Measurements from ENCODE around the gene MEIS3.

Gene MEIS3

DNA sequence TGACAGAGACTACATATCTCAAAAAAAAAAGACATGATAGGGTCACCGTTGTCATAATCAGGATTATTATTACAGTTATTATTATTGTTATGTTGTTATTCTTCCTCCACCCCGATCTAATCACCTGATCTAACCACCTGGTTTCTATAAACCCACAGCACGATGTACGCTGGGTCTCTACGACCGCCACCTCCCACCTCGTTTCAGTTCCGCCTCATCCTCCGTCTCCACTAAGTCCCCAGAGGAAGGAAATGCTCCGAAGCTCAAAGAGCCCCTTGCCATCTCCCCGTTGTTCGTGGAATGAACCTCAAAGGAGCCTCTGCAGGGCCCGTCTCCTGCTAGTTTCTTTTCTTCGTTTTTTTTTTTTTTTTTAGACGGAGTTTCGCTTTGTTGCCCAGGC is 15.9 kb upstream of the MEIS3 start:
- no peak for DNase-seq

DNA sequence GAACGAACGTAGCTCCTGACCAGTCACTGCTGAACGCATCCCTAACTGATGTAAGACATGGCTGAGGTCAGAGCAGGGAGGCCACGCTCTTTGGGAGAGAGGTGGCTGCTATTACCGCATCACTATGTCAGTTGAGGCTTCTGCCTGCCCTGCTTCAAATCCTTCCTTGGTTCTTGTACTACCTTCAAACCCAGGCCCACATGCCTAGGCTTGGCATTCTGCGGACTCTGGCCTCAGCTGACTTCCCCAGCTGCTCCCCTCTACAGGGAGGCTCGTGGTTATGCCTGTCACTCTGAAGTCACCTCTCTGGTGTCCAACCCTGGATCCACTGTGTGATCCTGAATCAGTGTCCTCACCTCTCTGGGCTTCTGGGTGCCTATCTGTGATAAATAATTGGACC is 14.8 kb upstream of the MEIS3 start:
- DNase-seq = no peak

DNA sequence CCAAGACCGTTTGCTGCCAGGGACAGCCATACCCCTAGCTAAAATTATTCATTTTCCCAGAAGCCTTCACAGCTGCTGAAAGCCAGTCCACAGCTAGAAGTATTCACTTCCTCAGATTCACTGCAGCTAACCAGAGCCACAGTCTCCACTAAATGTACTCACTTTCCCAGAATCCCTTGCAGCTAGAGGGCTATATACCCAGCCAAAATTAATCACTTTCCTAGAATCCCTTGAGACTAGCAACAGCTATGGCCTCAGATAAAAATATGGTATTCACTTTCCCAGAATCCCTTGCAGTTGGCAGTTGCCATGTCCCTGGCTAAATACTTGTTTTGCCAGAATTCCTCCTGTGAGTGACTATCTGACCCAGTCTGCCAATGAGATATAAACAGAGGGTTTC is 13.8 kb upstream of the MEIS3 start:
- DNase-seq = peak; percentile 81

DNA sequence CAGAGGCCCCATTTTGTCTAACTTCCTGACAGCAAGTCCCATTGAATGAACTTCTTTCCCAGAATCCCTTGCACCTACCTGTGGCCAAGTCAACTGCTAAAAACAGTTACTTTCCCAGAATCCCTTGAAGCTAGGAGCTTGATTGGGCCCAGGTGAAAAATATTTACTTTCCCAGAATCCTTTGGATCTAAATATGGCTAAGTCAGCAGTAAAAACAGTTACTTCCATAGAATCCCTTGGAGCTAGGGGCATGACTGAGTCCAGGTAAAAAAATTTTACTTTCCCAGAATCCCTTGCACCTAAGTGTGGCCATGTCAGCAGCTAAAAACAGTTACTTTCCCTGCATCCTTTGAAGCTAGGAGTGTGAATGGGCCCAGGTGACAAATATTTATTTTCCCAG is 13.2 kb upstream of the MEIS3 start:
- no peak for DNase-seq

DNA sequence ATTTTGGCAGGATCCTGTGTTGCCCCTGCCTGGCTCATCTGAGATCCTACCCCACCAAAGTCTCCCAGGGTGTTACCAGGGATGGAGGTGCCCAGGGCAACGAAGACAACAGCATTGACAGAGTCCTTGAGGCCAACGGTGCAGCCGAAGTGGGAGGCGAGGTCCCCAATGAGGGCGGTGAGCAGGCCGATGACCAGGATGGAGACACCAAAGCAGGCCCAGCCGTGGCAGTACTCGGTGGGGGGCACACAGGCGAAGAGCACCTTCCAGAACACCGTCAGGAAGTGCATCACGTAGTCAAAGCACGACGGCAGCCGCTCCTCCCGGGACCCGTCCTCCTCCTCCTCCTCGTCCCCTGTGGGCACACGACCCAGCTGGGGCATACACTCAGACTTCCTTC is 12.8 kb upstream of the MEIS3 start:
- DNase-seq = no peak

DNA sequence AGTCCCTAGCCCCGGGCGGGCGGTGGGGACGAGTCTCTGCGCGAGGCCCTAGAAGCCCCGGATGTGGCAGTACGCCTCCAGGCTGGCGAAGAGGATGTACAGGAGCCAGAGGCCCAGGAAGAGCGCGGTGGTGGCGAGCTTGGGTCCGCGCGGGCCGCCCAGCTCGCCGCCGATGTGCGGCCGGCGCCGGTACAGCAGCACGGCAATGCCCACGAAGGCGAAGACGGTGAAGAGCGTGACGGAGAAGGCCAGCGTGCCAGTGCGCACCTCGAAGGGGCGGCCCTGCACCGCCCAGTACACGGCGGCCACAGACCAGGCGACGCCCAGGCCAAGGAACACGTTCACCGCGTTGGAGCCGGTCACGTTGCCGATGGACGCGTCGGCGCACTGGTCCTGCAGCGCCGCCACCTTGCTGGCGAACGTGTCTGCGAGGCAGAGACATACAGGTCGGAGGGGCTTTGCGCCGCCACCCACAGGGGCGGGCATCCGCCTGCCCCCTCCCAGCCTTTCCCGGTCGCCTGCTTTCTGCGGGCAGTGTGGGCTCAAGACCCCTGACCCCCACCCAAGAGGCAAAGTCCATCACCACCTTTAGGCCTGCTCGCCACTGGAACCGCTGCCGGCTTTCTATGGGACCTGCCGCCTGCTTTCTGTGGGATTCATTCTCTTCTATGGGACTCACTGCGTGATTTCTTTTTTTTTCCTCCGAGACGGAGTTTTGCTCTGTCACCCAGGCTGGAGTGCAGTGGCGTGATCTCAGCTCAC is 10.9 kb upstream of the MEIS3 start:
- no peak for DNase-seq

DNA sequence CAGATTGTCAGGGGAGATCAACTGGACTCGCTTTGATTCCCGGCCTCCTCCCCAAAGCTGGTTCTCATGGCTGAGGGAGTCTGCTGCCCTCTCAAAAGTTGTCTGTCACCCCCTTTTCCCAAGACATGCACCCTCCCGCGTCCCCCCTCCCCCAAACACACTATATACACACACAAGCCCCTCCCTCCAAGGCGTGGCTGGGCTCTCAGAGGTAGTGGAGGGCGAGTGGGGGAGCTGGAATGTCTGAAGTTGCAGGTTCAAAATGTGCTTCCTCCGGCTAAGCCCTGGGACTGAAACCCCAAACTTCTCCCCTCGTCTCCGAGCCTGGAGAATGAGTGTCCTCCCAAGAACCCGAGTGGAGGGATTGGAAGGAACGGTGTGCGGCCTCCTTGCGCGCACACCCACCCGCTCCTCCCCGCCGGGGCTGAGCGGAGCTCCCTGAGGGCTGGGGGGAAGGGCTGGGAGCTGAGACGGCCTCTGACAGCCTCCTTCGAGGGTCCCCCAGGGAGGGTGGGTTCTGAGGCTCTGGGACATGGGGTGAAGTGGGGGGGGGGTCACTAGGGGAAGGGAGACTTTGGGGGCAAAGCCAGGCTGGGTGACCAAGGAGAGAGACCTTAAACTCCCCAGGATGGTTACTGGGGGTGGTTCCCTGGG is 9.9 kb upstream of the MEIS3 start:
- DNase-seq = no peak

DNA sequence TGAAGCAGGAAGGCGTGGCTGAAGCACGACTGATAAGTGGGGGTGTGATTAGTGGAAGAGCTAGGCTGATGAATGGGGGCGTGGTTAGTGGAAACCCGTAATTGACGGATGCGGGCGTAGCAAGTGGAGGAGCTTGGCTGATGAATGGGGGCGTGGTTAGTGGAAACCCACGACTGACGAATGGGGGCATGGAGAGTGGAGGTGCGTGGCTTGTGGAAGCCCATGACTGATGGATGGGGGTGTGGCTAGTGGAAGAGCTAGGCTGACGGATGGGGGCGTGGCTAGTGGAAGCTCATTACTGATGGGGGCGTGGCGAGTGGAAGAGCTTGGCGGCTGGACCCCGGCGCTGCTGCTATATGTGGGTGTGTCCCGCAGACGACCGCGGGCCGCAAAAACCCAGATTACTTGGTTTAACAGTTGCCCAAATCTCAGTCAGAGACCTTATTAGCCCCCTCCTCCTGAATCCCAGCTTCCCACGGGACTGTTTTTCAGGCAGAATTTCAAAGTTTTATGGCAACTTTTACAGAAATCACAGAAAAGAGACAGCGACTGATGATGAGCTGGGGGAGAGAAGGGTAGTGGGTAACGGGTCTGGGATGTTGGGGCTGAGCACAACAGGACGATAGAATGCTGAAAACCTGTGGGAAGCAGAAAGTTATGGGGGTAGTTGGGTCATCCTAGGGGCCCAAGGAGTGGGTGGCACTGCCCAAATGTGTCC is 9.0 kb upstream of the MEIS3 start:
- DNase-seq = peak; percentile 100

DNA sequence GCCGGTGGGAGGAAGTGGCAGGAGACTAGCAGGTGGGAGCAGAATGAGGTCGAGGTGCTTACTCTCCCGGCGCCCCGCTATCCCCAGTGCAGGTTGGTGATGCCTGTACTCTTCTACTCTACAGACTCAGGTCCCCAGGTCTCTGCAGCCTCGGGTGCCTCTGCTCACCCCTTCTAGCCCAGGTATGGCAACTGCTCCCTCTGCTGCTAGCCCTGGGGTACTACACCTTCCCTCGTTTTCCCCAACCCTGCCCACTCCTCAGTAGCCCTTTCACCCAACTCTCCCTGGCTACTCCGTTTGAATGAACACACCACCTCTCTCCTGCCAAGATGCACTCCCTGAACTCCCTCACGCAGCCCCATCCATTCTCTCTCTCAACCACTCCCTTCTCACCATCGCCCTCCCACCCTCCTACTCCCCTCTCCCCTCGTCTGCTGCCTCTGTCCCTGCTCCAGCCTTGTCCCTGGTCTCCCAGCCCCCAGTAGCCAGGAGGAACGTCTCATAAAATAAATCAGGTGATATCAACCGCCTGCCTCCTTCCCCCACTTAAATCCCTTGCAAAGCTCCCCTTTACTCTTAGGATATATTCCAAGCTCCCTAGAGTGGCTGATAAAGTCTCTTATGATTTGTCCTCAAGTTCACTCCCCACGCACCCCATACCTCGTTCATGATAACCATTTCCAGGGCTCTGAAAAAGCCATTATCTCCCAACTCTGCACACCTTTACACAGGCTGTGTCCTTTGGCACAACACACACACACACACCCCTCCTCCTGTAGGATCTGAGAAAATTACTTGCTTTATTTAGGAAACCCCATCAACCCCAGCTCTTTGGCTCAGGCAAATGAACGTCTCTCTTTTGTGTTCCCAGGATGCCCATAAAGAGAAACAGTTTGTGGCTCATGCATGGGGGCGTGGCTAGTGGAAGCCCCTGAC is 8.2 kb upstream of the MEIS3 start:
- DNase-seq = peak; percentile 90

DNA sequence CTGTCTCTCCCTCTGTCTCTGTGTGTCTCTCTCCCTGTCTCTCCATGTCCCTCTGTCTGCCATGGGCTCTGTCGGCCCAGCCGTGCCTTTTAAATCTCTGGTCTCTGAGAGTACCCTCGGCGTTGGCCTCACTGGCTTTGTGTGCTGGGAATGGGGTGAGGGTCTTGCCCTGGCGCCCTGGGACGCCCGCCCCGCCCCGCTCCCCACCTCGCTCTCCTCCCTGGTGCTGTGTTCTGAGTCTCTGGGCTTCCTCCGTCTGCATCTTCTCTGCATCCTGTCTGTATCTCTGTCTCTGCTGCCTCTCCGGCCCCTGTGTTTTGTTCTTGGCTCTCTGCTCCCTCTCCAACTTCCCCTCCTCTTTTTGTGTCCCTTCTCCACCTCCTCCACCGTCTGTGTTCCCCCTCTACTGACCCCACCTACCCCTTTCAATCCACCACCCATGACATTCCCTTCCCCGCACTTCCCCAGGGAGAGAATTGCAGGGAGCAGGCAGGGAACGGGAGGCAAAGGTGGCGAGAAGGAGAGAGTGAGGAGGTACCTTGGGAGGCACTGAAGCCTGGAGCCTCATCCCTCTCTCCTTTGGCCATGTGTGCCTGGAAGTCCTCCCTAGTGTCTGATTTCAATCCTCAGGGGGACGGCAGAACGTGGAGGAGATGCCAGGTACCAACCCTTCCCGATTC is 4.0 kb upstream of the MEIS3 start:
- DNase-seq = no peak

DNA sequence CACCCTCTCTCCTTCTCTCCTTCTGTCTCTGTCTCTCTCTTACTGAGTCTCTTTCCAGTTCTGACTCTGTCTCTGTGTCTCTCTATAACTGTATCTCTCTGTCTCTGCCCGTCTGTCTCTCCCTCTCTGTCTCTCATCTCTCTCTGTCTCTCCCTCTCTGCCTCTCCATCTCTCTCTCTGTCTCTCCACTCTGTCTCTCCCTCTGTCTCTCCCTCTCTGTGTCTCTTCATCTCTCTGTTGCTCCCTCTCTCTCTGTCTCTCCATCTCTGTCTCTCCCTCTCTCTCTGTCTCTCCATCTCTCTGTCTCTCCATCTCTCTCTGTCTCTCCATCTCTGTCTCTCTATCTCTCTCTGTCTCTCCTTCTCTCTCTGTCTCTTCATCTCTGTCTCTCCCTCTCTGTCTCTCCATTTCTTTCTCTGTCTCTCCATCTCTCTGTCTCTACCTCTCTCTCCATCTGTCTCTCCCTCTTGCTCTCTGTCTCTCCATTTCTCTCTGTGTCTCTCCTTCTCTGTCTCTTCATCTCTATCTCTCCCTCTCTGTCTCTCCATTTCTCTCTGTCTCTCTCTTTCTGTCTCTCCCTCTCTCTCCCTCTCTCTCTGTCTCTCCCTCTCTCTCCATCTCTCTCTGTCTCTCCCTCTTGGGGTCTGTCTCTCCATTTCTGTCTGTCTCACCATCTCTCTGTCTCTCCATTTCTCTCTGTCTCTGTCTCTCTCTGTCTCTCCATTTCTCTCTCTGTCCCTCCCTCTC is 3.3 kb upstream of the MEIS3 start:
- no peak for DNase-seq

DNA sequence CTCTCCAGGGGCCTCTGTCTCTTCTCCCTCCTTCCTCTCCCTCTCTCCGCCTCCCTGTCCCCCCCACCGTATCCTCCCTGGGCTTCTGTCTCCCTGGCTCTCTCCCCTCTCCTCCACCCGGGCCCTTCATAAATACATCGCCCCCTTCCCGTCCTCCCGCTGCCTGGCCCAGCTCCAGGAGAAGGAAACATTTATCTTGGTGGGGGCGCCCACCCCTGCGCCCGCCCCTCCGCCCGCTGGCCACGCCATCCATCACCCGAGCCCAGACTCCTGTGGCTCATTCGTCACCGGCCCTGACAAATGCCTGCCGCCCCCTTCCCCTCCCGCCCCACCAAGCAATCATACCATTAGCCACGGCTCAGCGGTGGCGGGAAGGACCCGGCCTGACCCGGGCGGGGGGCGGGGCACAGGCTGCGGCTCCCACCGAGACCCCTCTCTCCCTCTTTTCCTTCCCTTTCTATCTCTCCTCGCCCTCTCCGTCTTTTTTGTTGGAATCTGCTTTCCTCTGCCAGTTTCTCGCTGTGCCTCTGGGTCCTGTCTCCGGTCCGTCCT is 2.6 kb upstream of the MEIS3 start:
- DNase-seq = no peak

DNA sequence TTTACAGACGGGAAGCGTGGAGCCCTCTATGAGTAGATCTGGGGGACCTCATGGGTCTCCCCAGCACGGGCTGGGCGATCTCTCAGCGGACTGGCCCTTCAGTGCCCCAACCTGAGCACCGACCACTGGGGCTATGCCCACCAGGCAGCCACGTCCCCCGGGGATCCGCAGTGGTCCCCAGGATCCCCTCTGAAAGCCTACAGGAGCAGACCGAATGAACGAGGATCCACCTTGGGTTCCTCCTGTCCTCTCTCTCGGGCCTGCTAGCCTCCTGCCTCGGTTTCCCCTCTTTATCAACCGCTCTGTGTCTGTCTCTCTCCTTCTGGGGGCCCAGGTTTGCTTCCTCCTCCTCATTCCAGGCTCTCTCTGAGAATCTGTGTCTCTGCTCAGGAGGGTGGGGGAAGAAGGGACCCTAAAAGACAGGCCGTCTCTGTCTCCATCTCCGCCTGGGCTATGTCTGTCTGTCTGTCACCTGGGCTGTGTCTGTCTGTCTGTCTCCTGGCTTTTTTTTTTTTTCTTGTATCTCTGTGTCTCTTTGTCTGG is 2.0 kb upstream of the MEIS3 start:
- DNase-seq = no peak

DNA sequence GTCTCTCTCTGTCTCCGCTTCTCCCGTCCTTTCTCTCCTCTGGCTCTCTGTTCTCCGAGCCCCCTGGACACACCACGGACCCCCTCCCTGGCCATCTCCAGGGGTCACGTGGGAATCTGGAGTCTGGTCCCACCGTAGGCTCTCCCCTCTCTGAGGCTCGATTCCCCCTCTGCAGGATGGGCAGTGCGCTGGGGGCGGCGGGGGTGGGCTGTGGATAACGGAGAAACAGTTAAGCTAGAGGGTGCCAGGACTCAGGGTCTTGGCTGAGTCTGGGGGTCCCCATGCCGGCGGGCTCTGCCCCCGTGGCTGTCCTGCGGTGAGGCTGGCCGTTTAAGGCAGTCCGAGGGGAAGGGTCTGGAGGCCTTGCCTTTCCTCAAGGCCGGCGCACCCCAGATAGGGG is 462 bp upstream of the MEIS3 start:
- no peak for DNase-seq

DNA sequence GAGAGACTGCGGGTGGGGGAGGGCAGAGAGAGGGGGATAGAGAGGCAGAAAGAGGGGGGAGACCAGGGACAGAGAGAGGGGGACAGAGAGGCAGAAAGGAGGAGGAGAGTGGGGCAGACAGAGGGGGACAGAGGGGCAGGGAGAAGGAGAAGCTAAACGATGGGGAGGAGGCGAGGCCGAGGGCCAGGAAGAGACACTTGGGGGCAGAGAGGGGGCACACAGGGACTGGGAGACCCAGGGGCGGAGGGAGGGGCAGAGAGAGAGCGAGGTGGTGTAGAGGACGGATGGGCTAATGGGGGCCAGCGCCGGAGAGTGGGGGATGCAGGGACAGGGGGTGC is 666 bp downstream of the MEIS3 start:
- no peak for DNase-seq

DNA sequence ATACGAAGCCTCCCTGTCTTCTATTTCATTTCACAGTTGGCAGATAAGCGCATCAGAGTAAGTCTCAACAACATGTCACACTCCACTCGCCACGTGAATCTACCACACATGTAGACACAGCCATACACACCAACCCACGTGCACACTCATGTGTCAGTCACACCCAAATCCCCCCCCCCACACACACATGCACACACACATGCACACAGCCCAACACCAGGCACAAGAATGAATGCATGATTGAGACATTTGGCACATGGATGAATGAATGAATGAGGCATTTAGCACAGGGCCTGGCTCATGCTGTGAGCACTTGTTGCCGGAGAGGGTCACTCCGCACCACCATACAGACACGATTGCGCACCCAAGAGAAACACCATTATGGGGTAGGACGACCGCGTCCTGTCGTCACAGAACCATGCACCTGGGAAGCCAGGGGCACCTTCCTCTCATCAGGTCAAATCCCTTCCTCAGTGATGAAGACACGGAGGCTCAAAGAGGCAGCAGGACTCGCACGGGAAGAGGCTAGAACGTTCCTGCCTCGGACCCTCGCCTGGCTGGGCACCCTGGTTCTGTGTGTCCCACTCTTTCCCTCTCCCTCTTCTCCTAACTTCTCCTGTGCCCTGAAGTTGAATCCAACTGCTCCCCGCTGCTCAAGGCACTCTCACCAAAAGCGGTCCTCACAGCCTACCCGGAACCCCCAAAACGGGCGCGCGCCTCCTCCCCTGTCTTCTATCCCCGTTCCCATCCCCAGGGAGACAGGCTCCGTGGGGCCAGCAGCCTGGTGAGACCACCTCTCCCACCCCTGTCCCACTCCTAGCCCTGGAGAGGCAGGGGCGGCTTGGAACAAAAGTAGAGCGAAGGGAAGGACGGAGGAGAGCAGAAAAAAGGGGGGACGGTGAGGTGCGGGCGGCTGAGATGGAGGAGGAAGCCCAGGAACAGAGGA is 1.3 kb downstream of the MEIS3 start:
- peak; percentile 48 for DNase-seq

DNA sequence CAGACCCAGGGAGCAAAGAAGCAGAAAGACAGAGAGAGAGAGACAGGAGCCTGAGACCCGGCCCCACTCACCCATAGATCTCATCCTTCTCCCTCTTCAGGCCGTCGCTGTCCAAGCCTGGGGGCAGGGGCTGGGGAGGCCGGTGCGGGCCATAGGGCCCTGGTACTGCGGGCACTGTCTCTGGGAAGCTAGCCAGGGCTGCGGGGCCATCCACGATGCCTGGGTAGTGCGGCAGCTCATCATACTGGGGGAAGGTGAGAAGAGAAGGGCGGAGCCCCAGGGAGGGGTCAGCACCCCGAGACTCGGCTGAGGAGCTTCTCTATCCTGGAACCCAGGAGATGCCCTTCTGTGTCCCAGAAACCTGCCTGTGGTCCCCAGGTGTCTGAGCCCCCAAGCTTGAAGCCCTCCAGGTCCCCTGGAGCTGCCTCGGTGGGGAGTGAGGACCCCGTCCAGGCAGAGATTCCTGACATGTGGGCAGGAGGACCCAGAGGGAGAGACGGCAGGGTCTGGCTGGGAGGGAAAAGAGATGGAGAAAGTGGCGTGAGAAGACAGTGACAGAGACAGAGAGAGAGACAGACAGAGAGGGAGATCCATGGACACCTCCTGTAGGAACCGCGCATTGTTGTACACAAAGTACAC is 2.1 kb downstream of the MEIS3 start:
- no peak for DNase-seq

DNA sequence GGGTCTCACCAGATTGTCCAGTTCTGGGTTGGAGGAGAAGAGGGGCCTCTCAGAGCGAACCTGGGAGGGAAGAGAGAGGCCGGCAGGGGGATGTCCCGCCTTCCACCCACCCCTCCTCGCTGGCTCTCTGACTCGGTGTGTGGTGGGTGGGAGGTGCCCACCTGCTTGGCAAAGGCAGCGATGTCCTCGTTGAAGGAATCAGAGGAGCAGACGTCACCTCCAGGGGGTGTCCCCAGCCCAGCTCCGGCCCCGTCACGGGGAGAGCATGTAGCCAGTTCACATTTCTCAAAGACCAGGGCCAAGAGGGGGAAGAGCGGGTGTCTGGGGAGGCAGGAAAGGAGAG is 2.7 kb downstream of the MEIS3 start:
- DNase-seq = no peak

DNA sequence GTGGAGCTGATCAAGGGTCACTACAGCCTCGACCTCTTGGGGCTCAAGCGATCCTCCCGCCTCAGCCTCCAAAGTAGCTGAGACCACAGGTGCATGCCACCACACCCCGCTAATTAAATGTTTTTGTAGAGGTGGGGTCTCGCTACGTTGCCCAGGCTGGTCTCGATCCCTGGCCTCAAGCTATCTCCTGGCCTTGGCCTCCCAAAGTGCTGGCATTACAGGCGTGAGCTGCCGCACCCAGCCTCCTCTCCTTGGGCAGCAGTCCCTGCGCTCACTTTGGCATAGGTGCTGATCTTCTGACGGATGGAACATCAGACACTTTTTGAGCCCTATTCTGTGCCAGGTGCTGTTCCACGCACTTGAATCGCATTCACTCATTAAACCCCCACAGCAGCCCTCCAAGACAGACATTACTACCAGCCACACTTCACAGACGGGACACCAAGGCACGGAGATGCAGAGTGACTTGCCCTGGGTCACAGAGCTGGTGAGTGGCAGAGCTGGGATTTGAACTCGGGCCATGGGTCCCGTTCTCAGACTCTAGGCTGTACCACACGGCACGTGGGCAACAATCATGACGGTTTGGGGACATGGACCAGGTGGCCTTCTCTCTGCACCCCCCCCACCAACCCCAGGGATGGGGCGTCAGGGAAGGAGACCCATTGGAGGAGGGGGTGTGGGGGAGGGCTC is 3.2 kb downstream of the MEIS3 start:
- DNase-seq = no peak
